GM12878 (cell line): ENCODE data around the gene SORBS2. TPM values are rescaled to one million over a fixed set of nuclear protein-coding genes. Genes with fewer than 3 reads are reported as not detected.

Source experiments
- ATAC-seq: fragments of 200-7000 bp; cut with Tn5 transposase; 3 replicates; pipeline ENCODE4 v1.9.1; 2020; ENCODE audit warnings: mild to moderate bottlenecking, moderate library complexity
- BruUV-seq: library from RNA; stranded (reverse); fragments of 400-500 nt; replicated peaks from 2 replicates; lab custom pipeline; 2021; lab: Mats Ljungman, UMichigan
- CTCF ChIA-PET: fragments of 300-600 bp; sonication (Branson Sonifier 250); formaldehyde crosslinking; extraction: SDS; loops from one replicate; lab custom pipeline; 2021; ENCODE audit warnings: inconsistent platforms; lab: Yijun Ruan, JAX
- POLR2A ChIA-PET: fragments of 350-600 bp; formaldehyde crosslinking; extraction: SDS; loops from one replicate; lab custom pipeline; 2021; ENCODE audit warnings: inconsistent platforms; lab: Charles Lee
- RAD21 ChIA-PET: fragments of 300-600 bp; sonication (Branson Sonifier 250); formaldehyde crosslinking; loops from one replicate; lab custom pipeline; 2023; ENCODE audit warnings: antibody characterized with exemption; ENCODE audit not compliant: unreplicated experiment; lab: Charles Lee
- SMC1A ChIA-PET: fragments of 300-600 bp; sonication (Branson Sonifier 250); formaldehyde crosslinking; loops from one replicate; lab custom pipeline; 2023; ENCODE audit not compliant: unreplicated experiment, uncharacterized antibody; lab: Charles Lee
- DNase-seq: peaks from one replicate; pipeline ENCODE4 v3.0.0-alpha.2; 2011; ENCODE audit warnings: low read depth, low spot score
- FAIRE-seq: peaks from 3 replicates; lab custom pipeline; 2011; peaks lifted over from hg19 to GRCh38; lab: Jason Lieb, UNC
- H2AFZ ChIP-seq: 2 replicates; pipeline ENCODE4 v1.6.0; 2011; ENCODE audit warnings: low read depth, low read length, control low read depth; ENCODE audit not compliant: control insufficient read depth
- H3K27ac ChIP-seq: 2 replicates; pipeline ENCODE4 v1.5.1; 2011; ENCODE audit warnings: control low read depth; ENCODE audit not compliant: control insufficient read depth, insufficient read depth
- H3K27me3 ChIP-seq, 2 experiments: replicated peaks in 1 of 2; 2 replicates each; pipeline versions ENCODE4 v1.6.0 to v1.6.1; 2011; ENCODE audit warnings: low read length in 1 of 2; ENCODE audit not compliant: control insufficient read depth in 2 of 2, insufficient read depth in 2 of 2
- H3K36me3 ChIP-seq, 2 experiments: 2 replicates each; pipeline ENCODE4 v1.5.1; 2011; ENCODE audit warnings: low read length in 1 of 2; ENCODE audit not compliant: control insufficient read depth in 2 of 2, insufficient read depth in 2 of 2
- H3K4me1 ChIP-seq: 2 replicates; pipeline ENCODE4 v1.6.1; 2011; ENCODE audit warnings: mild to moderate bottlenecking, low read length, moderate library complexity, mixed read lengths; ENCODE audit not compliant: control insufficient read depth, insufficient read depth
- H3K4me2 ChIP-seq: 2 replicates; pipeline ENCODE4 v1.6.0; 2011; ENCODE audit warnings: control low read depth; ENCODE audit not compliant: control insufficient read depth, insufficient read depth
- H3K4me3 ChIP-seq: fragments of 200-600 bp; sonication (generic); 2 replicates; pipeline ENCODE4 v1.5.1; 2016
- H3K79me2 ChIP-seq: 2 replicates; pipeline ENCODE4 v1.6.0; 2011; ENCODE audit warnings: low read length; ENCODE audit not compliant: control insufficient read depth, insufficient read depth
- H3K9ac ChIP-seq: 2 replicates; pipeline ENCODE4 v1.8.0; 2011; ENCODE audit warnings: low read length, control low read depth, mixed read lengths; ENCODE audit not compliant: control insufficient read depth, insufficient read depth
- H3K9me3 ChIP-seq: replicated peaks from 3 replicates; pipeline ENCODE4 v1.5.1; 2011; ENCODE audit warnings: mild to moderate bottlenecking, low read length; ENCODE audit not compliant: control insufficient read depth, insufficient read depth
- H4K20me1 ChIP-seq: 2 replicates; pipeline ENCODE4 v1.6.0; 2011; ENCODE audit not compliant: control insufficient read depth, insufficient read depth
- DPF2 ChIP-seq: fragments of 450-650 bp; IDR thresholded peaks from 2 replicates; pipeline ENCODE4 v1.6.1; 2017; ENCODE audit warnings: mild to moderate bottlenecking
- ESRRA ChIP-seq: IDR thresholded peaks from 2 replicates; pipeline ENCODE4 v1.6.1; 2012; ENCODE audit warnings: mild to moderate bottlenecking, low read length, improper control_type of control experiment
- JUND ChIP-seq: IDR thresholded peaks from 2 replicates; pipeline ENCODE4 v1.6.1; 2012; ENCODE audit warnings: low read depth, mild to moderate bottlenecking, low read length, improper control_type of control experiment, moderate library complexity
- KAT2A ChIP-seq: conservative IDR thresholded peaks from 2 replicates; pipeline ENCODE4 v1.6.1; 2011; ENCODE audit warnings: low read depth, low read length; ENCODE audit not compliant: control insufficient read depth
- MTA2 ChIP-seq: fragments of 450-650 bp; IDR thresholded peaks from 2 replicates; pipeline ENCODE4 v1.6.1; 2016; ENCODE audit warnings: low read depth, mild to moderate bottlenecking, moderate library complexity
- MTA3 ChIP-seq: IDR thresholded peaks from 2 replicates; pipeline ENCODE4 v1.6.1; 2012; ENCODE audit warnings: low read length, inconsistent platforms, borderline replicate concordance
- NR2F1 ChIP-seq: fragments of 450-650 bp; conservative IDR thresholded peaks from 2 replicates; pipeline ENCODE4 v1.6.1; 2017; ENCODE audit warnings: mild to moderate bottlenecking
- RAD51 ChIP-seq: fragments of 450-650 bp; IDR thresholded peaks from 2 replicates; pipeline ENCODE4 v1.6.1; 2016; ENCODE audit warnings: moderate library complexity, mild to moderate bottlenecking, inconsistent platforms
- SMAD1 ChIP-seq: fragments of 450-650 bp; IDR thresholded peaks from 2 replicates; pipeline ENCODE4 v1.6.1; 2018; ENCODE audit warnings: mild to moderate bottlenecking, low read depth; ENCODE audit not compliant: partially characterized antibody
- SMC3 ChIP-seq: IDR thresholded peaks from 2 replicates; pipeline ENCODE4 v1.6.1; 2011; ENCODE audit warnings: low read length, improper control_type of control experiment, borderline replicate concordance
- SPI1 ChIP-seq: IDR thresholded peaks from 2 replicates; pipeline ENCODE4 v1.6.1; 2011; ENCODE audit warnings: low read depth, mild to moderate bottlenecking, low read length, moderate library complexity, borderline replicate concordance; ENCODE audit not compliant: insufficient read depth
- SUZ12 ChIP-seq: fragments of 200-600 bp; sonication (generic); IDR thresholded peaks from one replicate; pipeline ENCODE4 v1.6.1; 2018; ENCODE audit warnings: antibody characterized with exemption, mild to moderate bottlenecking; ENCODE audit not compliant: unreplicated experiment
- YY1 ChIP-seq: IDR thresholded peaks from 2 replicates; pipeline ENCODE4 v1.6.1; 2011; ENCODE audit warnings: low read depth, mild to moderate bottlenecking, low read length
- ZZZ3 ChIP-seq: IDR thresholded peaks from 2 replicates; pipeline ENCODE4 v1.6.1; 2011; ENCODE audit warnings: low read depth; ENCODE audit not compliant: control insufficient read depth, insufficient read length
- WGBS: methylation state at CpG from one replicate; pipeline ENCODE4 v1.1.6; 2016; ENCODE audit warnings: low lambda C conversion rate; ENCODE audit not compliant: insufficient replicate concordance, insufficient coverage; ENCODE audit errors: missing lambda C conversion rate; 5-methylcytosine and 5-hydroxymethylcytosine counted together
- in situ Hi-C: fragments of 300-500 bp; cut with MboI; formaldehyde crosslinking; loops from 9 replicates; pipeline ENCODE4 v1.14.3; 2018; ENCODE audit warnings: mixed read lengths
- intact Hi-C: fragments of 100-400 bp; cut with micrococcal nuclease; formaldehyde crosslinking; loops from one replicate; pipeline ENCODE4 v1.14.2; 2022; ENCODE audit not compliant: unreplicated experiment
- polyA plus RNA-seq, 11 experiments: library from polyadenylated mRNA; depleted of rRNA in 4 of 11; unstranded in 6 of 11; stranded (reverse) in 5 of 11; fragments of >200 nt; fragmentation: Nextera tagmentation in 4 of 11; fragmentation: Illumina TruSeq in 1 of 11; extraction: Ambion mirVana in 4 of 11; extraction: Trizol in 1 of 11; gene quantifications; 1 replicate in 1 of 11; 2 replicates in 10 of 11; pipeline versions ENCODE4 v1.2.1 to v1.2.3, GENCODE V29; 2011 to 2016; ENCODE audit warnings: inconsistent platforms in 2 of 11, missing spikeins in 2 of 11, low read depth in 1 of 11
- total RNA-seq, 4 experiments: library from RNA; depleted of rRNA in 3 of 4; stranded (reverse); fragments of >200 nt in 3 of 4; fragmentation: Illumina TruSeq in 1 of 4; extraction: Trizol in 1 of 4; gene quantifications; 2 replicates each; pipeline versions ENCODE4 v1.2.1 to v1.2.3, GENCODE V29; 2013 to 2021
- TF ChIP-seq, protein P1 (sequence below): fragments of 450-650 bp; IDR thresholded peaks from 2 replicates; pipeline ENCODE4 v1.6.1; 2017; ENCODE audit warnings: antibody characterized with exemption, mild to moderate bottlenecking, moderate library complexity
- TF ChIP-seq, protein P2 (sequence below): IDR thresholded peaks from 2 replicates; pipeline ENCODE4 v1.6.1; 2012; ENCODE audit warnings: low read depth, low read length, improper control_type of control experiment
- TF ChIP-seq, protein P3 (sequence below): IDR thresholded peaks from 2 replicates; pipeline ENCODE4 v1.6.1; 2012; ENCODE audit warnings: low read depth, low read length, improper control_type of control experiment

Gene SORBS2
- total and polyA plus RNA-seq, 10 of the 15 experiments (the other 5 are each of a cell fraction or from before 2014, with no cell fraction given), result 0.06 to 3.0 (median 0.79) TPM

DNA sequence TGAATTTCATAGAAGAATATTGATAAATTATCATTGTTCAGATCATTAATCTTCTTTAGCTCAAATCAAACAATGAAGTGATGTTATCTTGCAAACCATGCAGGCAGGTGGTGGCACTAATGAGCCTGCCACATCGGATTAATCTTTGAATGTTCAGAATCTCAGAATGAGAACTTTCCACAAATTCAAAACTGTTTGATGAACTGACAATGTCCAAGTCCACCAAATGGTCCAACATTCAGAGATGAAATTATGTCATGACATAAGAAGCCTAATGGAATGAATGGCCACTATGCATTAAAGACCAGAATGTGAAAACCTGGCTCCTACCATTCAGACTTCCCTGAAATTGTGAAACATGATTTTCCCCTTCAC lies 67.5 kb downstream of the SORBS2 start (continued):
- TF ChIP-seq, protein P1, sequence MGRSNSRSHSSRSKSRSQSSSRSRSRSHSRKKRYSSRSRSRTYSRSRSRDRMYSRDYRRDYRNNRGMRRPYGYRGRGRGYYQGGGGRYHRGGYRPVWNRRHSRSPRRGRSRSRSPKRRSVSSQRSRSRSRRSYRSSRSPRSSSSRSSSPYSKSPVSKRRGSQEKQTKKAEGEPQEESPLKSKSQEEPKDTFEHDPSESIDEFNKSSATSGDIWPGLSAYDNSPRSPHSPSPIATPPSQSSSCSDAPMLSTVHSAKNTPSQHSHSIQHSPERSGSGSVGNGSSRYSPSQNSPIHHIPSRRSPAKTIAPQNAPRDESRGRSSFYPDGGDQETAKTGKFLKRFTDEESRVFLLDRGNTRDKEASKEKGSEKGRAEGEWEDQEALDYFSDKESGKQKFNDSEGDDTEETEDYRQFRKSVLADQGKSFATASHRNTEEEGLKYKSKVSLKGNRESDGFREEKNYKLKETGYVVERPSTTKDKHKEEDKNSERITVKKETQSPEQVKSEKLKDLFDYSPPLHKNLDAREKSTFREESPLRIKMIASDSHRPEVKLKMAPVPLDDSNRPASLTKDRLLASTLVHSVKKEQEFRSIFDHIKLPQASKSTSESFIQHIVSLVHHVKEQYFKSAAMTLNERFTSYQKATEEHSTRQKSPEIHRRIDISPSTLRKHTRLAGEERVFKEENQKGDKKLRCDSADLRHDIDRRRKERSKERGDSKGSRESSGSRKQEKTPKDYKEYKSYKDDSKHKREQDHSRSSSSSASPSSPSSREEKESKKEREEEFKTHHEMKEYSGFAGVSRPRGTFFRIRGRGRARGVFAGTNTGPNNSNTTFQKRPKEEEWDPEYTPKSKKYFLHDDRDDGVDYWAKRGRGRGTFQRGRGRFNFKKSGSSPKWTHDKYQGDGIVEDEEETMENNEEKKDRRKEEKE, result no peak
- TF ChIP-seq ZZZ3, result no peak
- TF ChIP-seq, protein P2, sequence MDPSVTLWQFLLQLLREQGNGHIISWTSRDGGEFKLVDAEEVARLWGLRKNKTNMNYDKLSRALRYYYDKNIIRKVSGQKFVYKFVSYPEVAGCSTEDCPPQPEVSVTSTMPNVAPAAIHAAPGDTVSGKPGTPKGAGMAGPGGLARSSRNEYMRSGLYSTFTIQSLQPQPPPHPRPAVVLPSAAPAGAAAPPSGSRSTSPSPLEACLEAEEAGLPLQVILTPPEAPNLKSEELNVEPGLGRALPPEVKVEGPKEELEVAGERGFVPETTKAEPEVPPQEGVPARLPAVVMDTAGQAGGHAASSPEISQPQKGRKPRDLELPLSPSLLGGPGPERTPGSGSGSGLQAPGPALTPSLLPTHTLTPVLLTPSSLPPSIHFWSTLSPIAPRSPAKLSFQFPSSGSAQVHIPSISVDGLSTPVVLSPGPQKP, result no peak
- TF ChIP-seq, all 136 proteins: peak for 0

DNA sequence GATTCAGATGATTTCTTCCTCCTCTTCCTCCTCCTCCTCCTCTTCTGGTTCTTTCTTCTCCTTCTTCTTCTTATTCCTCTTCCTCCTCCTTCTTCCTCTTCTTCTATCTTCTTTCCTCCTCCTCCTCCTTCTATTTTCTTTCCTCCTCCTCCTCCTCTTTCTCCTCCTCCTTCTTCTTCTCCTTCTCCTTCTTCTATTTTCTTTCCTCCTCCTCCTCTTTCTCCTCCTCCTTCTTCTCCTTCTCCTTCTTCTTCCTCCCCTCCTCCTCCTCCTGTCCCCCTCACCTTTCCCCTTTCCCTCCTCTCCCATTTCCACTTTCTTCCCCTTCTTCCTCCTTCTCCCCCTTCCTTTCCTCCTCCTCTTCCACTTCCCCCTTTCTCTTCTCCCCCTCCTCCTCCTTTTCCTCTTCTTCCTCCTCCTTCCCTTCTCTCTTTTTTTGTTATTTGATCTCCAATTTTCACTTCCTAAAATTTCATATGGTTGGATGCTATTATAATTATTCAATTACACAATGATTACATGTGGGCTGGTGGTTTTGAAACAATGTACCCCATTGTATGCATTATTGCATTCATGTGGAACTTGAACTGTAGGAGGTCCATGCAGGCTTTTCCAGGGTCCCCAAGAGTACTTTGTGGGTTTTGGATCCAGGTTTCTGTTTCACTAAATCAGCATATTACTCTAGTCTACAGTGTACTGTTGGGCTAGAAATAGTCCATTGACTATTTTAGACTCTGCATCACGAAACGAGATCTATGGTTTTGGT lies 68.1 kb downstream of the SORBS2 start:
- WGBS, result 22% methylated on average over 2 of the region's 2 CpGs
- ChIA-PET CTCF (no interaction called here), POLR2A (no interaction called here), SMC1A (no interaction called here), RAD21 (interaction anchor here (1.0 kb wide), 1 partner anchor 14 kb away, joined by 3 read pairs; no protein-coding TSS in a partner anchor)
- H3K27ac ChIP-seq, result no peak overlapping the region
- no peaks in the 10 kb centered on the region for H4K20me1 ChIP-seq
- no peak for ATAC-seq
- H3K4me3 ChIP-seq, result no peak overlapping the region
- intact Hi-C loops, result no loop called here
- no peak overlapping the region for H2AFZ ChIP-seq
- DNase-seq, result no peak
- no peaks in the 10 kb centered on the region; the same call in 2 of the 3 replicates for H3K9me3 ChIP-seq
- no peak overlapping the region for H3K9ac ChIP-seq
- H3K36me3 ChIP-seq, result no peaks in the 10 kb centered on the region
- H3K4me2 ChIP-seq, result no peak overlapping the region
- no peaks in the 10 kb centered on the region for H3K27me3 ChIP-seq
- peaks cover 14% of the 10 kb centered on the region for H3K4me1 ChIP-seq
- no peaks in the 10 kb centered on the region for H3K79me2 ChIP-seq
- no peak for FAIRE-seq
- in situ Hi-C loops, result no loop called here
- BruUV-seq, result no TSS peak
- TF ChIP-seq NR2F1 (no peak), DPF2 (no peak), SMC3 (no peak), MTA3 (no peak), RAD51 (no peak), JUND (no peak), SMAD1 (no peak), SPI1 (no peak), MTA2 (no peak), YY1 (no peak), SUZ12 (no peak), ESRRA (no peak), KAT2A (no peak)
- TF ChIP-seq, protein P3, sequence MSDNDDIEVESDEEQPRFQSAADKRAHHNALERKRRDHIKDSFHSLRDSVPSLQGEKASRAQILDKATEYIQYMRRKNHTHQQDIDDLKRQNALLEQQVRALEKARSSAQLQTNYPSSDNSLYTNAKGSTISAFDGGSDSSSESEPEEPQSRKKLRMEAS, result no peak
